Jurkat, Clone E6-1 (cell line): ENCODE measurements around the gene GABARAP.
"Not testable (repeated sequence)": the region's sequence is repeated elsewhere in the genome, so short reads cannot be mapped to it uniquely, and the experiment has no call there.

ENCODE experiments used
- DNase-seq: peaks from one replicate; pipeline ENCODE4 v3.0.0-alpha.2; 2011; ENCODE audit warnings: low read depth, low spot score
- H3K4me3 ChIP-seq: 2 replicates; pipeline ENCODE4 v1.5.1; 2011; ENCODE audit warnings: mild to moderate bottlenecking, low read length, control low read depth, moderate library complexity

The GABARAP gene

DNA sequence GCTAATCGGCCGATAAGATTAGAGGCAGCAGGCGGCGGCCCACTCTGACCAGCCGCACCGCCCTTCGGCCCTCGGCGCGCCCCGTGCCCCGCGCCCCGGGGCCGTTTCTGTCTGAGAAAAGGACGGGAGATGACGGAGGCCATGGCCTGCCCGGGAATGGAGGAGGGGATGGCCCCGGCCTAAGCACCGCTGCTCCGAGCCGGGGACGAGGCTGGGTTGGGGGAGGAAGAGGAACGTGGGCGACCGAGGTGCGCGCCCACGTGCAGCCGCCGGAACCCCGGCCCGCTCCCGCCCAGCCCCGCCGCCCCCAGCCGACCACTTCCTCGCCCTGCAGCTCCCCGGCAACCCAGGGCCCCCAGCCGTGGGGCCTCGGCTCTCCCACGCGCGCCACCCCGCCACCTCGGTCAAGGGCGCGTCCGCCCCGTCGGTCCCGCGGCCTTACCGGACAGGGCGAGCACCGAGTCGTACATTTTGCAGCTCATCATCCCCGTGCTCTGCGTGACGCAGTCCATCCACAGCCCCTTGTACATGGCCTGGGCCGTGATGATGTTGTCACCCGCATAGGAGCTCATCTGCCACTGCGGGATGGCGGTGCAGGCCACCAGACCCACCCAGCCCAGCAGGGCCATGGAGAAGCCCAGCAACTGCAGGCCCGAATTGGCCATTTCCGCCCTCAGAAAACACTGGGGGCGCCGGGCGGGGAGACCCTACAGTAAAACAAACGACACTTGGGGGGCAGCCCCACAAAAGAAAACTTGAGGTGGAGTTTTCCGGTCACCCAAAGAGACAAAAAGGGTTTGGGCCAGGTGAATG lies 19.3 kb upstream of the GABARAP start:
- no peak overlapping the region for H3K4me3 ChIP-seq
- DNase-seq: no peak

DNA sequence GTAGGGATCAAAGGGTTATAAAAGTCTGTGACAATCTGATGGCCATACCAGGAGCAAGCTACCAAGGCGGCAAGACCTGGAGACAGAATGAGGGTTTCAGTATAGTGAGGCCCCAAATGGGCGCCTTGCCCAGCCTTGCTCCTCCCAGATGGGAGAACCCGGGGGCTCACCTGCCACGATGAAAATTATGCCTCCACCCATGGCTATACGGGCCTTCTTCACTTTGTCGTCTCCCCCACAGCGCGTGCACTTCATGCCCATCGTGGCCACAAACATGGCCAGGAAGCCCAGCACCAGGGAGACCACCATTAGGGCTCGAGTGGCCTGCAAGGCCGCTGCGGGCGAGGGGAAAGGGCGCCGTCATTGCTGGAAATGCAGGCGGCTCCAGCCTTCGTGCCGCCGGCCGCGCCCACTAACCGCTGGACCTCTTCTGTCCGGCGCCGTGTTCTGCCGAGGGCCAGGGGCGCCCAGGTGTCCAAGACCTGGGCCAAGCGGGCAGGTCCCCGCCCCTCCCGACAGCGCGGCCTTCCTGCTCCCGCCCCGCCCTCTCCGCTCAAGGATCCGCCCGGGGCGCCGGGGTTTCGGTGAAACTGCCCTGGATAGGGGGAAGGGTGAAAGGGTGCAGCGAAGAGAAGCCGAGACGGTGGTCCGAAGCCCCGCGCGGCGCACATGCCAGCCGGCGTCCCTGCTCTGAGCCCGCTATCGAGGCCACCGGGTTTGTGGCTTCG lies 18.6 kb upstream of the GABARAP start:
- DNase-seq: no peak
- H3K4me3 ChIP-seq: no peak overlapping the region

DNA sequence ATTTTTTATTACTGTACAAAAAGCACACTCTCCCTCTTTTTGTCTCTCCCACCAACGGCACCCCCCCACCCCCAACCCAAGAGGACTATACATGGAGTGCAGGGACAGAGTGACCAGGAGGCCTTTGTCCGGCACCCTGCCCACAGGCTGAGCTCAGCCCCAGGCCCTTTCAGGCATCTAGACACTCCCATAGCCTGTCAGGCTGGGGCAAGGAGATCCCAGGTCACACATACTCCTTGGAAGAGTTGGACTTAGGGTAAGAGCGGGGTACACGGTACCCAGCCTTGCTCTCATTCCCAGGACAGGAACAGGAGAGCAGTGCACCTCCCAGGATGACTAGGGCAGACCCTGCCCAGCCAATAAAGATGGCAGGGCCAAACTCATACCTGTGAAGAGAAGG lies 17.9 kb upstream of the GABARAP start:
- no peak for DNase-seq
- H3K4me3 ChIP-seq: no peak overlapping the region

DNA sequence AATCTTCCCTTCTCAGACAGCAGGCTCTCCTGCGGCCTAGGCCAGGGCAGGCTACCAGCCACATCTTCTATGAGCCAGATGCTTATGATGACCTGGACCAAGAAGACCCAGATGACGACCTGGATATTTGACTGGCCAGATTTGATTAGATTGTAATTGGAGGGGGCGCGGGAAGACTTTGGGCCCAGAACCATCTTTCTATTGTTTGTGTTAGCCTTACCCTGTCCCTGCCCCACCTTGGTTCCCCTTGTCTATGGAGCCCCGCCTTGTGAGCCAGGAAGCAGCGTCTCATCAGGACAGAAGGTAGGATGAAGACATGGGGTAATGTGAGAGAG lies 17.3 kb upstream of the GABARAP start:
- DNase-seq: no peak
- H3K4me3 ChIP-seq: no peak overlapping the region

DNA sequence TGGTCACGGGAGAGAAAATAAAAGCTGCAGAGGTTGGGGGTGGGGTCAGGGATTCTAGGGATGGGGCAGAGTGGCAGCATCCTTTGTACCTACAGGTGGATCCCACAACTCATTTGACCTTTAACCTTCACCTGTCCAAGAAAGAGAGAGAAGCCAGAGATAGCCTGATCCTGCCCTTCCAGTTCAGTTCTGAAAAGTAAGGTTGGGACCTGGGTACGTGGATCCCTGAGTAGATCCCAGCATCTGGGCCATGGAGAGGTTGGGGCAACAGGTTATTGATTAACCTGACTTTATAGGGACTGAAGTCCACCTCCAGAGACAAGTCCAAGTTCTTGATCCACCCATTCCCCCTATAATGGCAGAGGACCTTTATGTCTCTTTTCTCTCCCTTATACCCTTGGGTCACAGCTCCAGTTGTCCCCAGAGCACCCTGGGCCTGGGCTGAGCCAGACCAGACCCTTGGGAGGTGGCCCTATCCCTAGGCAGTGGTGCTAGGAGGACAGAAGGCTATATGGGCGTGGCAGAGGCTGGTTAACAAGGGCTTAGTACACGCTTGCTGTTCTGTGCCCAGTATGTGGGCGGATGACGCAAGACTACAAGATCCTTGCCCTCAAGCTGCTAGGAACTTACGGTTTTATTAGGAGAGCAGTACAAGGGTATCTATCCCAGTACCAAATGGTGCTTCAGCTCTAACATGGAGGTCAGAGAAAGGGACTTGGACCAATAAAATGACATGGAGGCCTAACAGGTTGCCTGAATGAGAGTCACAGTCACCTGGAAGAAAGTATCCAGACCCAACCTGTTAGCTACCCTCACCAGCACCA lies 16.7 kb upstream of the GABARAP start:
- no peak for DNase-seq
- H3K4me3 ChIP-seq: no peak overlapping the region

DNA sequence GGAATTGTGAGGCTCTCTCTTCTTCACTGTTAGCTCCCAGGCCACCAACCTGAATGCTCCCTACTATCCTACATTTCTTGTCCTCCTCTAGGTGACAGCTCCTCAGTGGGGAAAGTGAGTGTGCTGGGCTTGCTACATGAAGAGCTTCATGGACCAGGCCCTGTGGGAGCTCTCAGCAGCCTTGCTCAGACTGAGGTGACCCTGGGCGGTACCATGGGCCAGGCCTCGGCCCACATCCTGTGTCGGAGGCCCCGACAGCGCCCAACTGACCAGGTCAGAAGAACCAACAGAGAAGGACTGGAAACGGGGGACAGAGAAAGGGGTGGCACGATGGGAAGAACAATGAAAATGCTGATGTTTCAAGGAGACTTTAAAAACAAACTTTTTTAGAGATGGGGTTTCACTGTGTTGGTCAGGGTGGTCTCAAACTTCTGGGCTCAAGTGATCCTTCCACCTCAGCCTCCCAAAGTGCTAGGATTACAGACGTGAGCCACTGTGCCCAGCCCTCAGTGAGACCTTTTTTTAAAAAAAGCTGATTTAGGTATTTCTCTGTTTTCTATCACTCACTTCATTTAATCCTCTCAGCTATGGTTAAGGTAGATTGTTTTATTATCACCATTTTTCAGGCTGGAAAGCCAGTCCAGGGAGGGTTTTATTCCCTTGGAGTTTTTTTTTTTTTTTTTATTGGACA lies 14.7 kb upstream of the GABARAP start:
- DNase-seq: no peak
- H3K4me3 ChIP-seq: no peak overlapping the region

DNA sequence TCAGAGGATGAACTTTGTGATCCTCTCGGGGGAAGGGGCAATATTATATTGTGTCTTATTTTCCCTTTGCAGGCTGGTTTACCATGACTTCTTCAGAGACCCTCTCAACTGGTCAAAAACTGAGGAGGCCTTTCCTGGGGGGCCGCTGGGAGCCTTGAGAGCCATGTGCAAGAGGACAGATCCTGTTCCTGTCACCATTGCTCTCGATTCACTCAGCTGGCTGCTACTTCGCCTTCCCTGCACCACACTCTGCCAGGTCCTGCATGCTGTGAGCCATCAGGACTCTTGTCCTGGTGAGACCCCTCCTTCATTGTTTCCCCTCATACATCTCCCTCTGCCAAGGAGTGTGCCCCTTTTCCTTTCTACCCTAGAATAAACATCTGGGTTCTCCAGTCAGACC lies 12.3 kb upstream of the GABARAP start:
- H3K4me3 ChIP-seq: no peak overlapping the region
- no peak for DNase-seq

DNA sequence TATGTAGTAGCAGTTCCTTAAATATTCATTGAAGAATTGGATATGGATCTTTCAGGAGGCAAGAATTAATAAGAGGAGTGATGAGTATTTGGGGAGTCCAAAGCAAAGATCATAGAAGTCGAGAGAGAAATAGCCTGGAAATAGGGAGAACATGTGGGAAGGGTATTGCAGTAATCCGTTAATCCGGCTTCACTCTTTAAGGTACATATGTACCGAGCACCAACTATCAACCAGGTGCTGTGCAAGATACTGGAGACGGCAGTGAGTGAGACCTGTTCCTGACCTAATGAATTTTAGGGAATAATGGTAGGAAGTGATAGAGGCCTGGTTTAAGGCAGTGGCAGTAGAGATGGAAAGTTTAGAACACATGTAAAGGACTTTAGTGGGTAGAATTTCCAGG lies 10.8 kb upstream of the GABARAP start:
- DNase-seq: no peak
- H3K4me3 ChIP-seq: peak overlapping the region; percentile 97

DNA sequence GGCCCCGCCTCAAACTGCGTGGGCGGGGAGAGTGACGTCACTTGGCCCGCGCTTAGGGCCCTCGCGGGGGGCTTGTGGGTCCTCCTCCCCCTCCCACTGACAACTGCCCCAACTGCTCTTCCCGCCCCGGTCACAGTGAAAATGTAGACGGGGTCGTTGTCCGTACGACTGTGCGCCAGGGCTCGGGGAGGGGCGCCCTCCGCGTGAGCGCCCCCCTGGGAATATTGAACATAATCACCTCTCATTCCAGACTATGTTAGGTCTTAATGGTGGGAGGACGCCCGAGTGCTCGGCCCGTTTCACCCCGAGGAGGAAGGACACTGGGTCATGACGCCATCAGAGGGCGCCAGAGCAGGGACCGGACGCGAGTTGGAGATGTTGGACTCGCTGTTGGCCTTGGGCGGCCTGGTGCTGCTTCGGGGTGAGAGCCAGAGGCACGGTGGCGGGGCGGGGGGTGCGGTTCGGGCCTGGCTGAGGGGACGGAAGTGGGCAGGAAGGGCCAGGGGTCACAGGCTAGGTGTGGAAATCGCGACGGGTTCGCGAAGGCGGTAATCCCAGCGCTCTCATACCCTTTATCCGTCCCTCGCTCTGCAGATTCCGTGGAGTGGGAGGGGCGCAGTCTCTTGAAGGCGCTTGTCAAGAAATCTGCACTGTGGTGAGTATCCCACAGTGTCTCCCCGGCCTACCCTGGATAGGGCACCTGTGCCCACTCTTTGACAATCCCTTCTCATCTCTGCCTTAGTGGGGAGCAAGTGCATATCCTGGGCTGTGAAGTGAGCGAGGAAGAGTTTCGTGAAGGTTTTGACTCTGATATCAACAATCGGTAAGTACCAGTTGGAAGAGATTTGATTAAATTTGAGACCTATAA lies 10.2 kb upstream of the GABARAP start, which contains the start of gene ELP5:
Gene ELP5, plus strand, starts transcription at position 40 of the 868 bp plus-strand sequence. Its CDS starts 336 bp downstream, at position 376.
- DNase-seq: peak; percentile 81
- peak within 1 kb of the TSS; percentile 97 for H3K4me3 ChIP-seq

DNA sequence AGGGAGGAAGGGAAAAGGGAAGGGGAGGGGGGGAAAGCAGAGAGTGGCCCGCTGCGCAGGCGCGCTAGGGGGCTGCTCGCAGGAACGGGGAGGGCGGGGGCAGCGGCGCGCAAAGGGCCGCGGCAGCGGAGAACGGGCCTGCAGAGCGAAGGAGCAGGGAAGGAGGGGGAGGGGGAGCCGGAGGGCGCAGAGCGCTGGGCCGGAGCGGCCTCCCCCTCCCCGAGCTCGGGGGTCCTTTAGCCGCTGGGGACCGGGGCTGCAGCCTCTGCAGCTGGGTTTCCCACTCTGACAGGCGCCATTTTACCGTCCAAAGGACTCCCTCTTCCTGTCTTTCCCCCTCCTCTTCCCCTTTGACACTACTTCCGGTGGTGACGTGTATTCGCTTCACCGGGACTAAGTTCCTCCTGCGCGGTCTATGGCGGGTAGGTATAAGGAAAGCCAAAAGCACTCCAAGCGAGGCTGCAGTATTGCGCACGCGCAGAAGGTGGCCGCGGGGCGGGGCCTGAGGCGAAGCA lies 9.5 kb upstream of the GABARAP start, which contains the start of gene CTDNEP1:
Gene CTDNEP1, minus strand, starts transcription at position 74 of the 515 bp plus-strand sequence. CDS start 438 bp downstream, outside the sequence.
- peak within 1 kb of the TSS; percentile 97 for H3K4me3 ChIP-seq
- peak; percentile 100 for DNase-seq

DNA sequence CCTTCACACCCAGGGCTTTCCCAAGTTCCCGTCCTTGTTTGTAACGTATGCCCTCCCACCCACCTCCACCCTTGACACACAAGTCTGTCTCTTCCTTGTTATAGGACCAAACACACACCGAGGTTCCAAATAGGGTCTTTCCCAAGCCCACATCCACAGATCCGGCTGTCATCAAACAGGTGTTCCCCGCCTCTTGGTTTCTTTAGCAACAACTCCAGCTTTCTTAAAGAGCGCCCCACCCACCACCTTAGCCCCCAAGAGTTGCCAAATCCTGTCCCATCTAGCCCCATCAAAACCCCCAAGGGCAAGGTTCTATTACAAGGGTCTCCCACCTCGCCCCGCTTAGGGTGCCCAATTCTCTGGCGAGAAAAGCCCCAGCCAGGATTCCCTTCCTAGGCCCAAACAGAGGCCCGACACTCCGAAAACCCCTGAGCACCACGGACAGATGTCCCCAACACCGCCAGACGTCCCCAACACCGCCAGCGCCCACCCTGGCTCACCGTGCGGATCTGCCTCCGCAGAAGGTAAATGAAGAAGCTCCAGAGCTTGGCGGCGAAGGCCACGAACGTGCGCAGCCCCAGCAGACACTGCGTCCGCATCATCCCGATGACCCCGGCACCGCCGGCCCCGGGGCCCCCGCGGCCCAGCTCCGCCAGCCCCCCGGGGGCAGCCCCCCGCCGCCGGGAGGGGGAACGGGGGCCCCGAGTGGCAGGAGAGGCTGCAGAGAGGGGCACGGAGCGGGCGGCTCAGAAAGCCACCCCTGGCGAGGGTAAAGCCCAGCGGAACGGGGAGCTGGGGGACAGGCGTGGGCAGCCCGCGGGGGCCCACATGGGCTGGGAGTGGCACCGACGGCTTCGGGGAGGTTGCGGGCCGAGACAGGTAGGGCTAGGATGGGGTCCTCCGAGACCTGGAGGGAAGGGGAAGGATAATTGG lies 8.7 kb upstream of the GABARAP start:
- H3K4me3 ChIP-seq: peak overlapping the region; percentile 97
- no peak for DNase-seq

DNA sequence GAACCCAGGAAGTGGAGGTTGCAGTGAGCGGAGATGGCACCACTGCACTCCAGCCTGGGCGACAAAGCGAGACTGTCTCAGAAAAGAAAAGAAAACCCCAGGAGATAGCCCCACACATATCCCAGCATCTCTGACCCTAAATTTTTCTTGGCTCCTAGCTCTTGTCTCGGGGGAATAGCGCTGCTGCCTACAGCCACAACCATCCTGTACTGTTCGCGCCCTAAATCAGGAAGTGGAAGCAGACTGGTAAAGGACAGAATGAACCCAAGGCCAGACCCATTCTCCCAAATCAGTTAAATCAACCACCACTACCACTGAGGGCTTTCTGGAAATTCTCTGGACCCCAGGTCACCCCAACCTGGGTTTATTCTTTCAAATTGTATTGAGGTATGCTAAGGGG lies 7.6 kb upstream of the GABARAP start:
- DNase-seq: no peak
- H3K4me3 ChIP-seq: peak overlapping the region; percentile 97

DNA sequence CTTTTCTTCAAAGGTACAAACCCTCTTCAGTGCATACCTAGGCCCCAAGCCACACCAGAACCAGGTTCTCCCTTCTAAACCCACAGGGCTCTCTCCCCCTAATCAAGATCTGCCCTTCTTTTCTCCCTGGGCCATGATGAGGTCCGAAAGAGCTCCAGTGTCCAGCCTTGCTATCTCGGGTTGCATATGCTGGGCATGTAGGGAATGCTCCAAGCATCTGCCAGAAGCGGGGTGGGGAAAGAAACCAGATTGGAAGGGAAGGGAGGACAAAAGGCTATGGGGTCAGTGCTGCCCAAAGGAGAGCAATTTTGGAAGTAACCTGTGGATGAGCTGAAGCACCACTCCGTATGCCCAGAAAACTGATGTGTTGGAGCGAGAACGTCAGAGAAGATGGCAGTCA lies 7.0 kb upstream of the GABARAP start:
- no peak overlapping the region for H3K4me3 ChIP-seq
- DNase-seq: no peak

DNA sequence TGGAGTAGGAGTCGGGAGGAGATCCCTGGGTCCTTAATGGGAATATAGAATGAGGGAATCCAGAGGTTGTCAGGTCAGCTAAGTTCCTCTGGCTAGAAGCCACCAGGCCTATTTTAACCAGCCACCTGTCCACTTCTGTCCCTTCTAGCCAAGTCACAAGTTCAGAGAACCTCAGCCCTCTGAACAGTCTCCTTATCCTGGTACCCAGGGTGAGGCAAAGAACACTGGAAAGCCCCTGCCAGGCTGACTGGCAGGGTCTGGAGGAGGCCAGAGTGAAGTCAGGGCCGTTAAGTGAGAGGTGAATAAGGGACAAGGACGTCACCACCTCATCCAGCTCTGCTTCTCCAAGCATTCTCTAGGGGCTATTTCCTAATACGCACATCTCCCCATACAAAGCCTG lies 6.5 kb upstream of the GABARAP start:
- H3K4me3 ChIP-seq: no peak overlapping the region
- DNase-seq: no peak

DNA sequence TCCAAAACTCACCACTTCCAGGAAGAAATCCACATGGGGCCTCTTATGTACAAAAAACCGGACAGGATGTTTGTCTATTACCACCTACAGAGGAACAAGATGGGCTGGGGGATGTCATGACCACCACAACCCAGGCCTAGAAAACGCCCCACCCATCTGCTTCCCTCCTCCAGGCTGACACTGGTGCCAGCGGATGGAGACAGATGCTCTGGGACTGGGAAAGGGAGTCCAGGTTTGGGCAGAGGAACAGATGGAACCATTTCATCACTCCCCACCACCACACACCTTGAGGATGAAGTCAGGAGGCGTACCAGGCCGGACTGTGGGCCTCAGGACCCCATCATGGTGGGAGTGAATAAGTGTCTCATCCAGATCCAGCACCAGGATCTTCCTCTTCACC lies 4.5 kb upstream of the GABARAP start:
- H3K4me3 ChIP-seq: no peak overlapping the region
- no peak for DNase-seq

DNA sequence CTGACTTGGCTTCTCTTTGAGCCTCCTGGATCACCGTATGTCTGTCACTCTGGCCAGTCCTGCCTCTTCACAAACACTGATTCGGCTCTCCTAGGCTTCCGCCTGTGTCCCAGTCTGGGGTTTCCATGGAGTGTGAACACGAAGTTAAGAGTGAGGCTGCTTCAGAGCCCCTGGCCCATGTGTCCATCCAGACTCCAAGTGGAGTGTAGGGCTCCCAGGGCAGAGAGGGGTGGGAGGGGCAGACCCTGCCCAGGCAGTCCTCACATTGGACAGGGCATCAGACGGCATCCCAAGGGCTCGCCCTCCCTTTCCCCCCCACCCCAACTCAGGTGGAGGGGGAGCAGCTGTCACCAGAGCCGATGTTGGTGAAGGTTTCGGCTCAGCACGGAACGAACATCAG lies 1.6 kb upstream of the GABARAP start:
- not testable (repeated sequence) for H3K4me3 ChIP-seq, DNase-seq

DNA sequence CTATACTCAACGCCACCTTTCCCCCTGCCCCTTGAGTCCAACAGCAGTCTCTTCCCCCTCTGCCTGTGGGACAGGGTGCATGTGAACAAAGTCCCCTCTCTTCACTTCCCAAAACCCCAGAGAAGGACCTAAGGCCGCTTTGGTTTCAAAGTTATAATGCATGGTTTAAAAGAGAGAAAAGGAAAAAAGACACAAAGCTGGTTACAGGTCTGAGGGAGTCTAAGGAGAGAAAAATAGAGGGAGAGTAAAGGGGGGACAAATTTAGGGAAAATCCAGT lies 1.1 kb upstream of the GABARAP start:
- no peak for DNase-seq
- peak overlapping the region; percentile 96 for H3K4me3 ChIP-seq
